ENCODE data around the gene UBFD1. TPM values are rescaled to one million over a fixed set of nuclear protein-coding genes. Genes with fewer than 3 reads are reported as not detected.

The UBFD1 gene
- total and polyA plus RNA-seq, 2 of the 8 experiments (the other 6 are each of a cell fraction or from before 2014, with no cell fraction given) = 66.3 to 106 TPM

DNA sequence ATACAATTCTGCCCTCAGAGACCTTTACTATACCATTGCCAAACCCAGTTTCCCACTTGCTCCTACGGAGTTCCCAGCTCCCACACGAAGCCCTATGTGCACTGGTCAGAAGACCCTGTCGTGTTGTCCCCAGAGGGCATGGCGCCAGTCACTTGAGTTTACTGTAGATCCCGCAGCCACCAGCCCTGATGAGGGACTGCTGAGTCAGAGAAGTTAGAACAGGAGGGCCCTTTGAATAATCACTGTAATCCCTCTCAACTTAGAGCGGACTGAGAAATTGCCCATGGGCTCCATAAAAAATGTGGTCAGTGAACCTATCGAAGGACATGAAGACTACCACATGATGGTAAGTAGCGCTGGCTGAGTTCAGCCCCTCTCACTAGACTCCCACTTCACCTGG, 9.2 kb downstream of the UBFD1 start:
- no peak for FAIRE-seq
- no peak overlapping the region for H2AK5ac ChIP-seq (ENCODE audit: low read depth, low read length)
- POLR2A ChIA-PET (ENCODE audit: partially characterized antibody) = interaction anchor here (1.9 to 6.8 kb wide), 2 partner anchors 8 to 10 kb away, joined by 8 to 38 read pairs; partner anchors contain the start of genes EARS2 and UBFD1

More for the DNA sequence above, 9.2 kb downstream of the UBFD1 start:
- Histone ChIP-seq H3K36me3 (ENCODE audit: control insufficient read depth in 2 of 4, insufficient read depth in 4 of 4, low read length in 3 of 4) (peaks cover 42 to 87% (median 70%) of the 10 kb centered on the region in 4 experiments), H3K4me1 (replicated peaks in 1 of 4; ENCODE audit: control insufficient read depth in 3 of 4, insufficient read depth in 4 of 4, low read length in 3 of 4) (no peaks in the 10 kb centered on the region), H3K27ac (ENCODE audit: low read depth, low read length) (no peak overlapping the region), H3K18ac (ENCODE audit: extremely low read depth, low read length) (no peak overlapping the region), H3K79me1 (ENCODE audit: low read depth, low read length) (no peaks in the 10 kb centered on the region), H2BK120ac (replicated peaks; ENCODE audit: low read depth, low read length) (no peak overlapping the region), H2BK12ac (ENCODE audit: low read depth, low read length) (no peak overlapping the region), H3K14ac (ENCODE audit: insufficient read length) (no peak overlapping the region), H3K23ac (ENCODE audit: insufficient read length) (no peak overlapping the region), H4K8ac (ENCODE audit: extremely low read depth, insufficient read depth, low read length) (no peak overlapping the region), H3K56ac (replicated peaks; ENCODE audit: insufficient read length, low read depth, low read length) (no peak overlapping the region), H2BK15ac (ENCODE audit: low read length) (no peak overlapping the region), H3K79me2 (ENCODE audit: control insufficient read depth in 1 of 2, insufficient read depth in 2 of 2, low read length in 2 of 2) (no peaks in the 10 kb centered on the region), H3K27me3 (replicated peaks in 1 of 4; ENCODE audit: control insufficient read depth in 3 of 4, extremely low read depth in 1 of 4, insufficient read depth in 3 of 4, low read length in 3 of 4) (no peaks in the 10 kb centered on the region), H3K4me2 (ENCODE audit: insufficient read depth in 1 of 2, low read depth in 2 of 2, low read length in 2 of 2) (no peak overlapping the region), H2AFZ (ENCODE audit: low read length) (no peak overlapping the region), H4K20me1 (replicated peaks in 1 of 2; ENCODE audit: control insufficient read depth in 1 of 2, insufficient read depth in 2 of 2, low read length in 2 of 2) (peaks cover 0 to 3% of the 10 kb centered on the region in 2 experiments), H3K4ac (replicated peaks; ENCODE audit: insufficient read length, low read depth, low read length) (no peak overlapping the region), H3K9me3 (ENCODE audit: insufficient read depth in 2 of 2, low read depth in 1 of 2, low read length in 1 of 2) (no peaks in the 10 kb centered on the region), H4K5ac (ENCODE audit: insufficient read length, low read depth, low read length) (no peak overlapping the region), H3K4me3 (ENCODE audit: extremely low read depth in 1 of 4, insufficient read depth in 2 of 4, low read depth in 3 of 4, low read length in 4 of 4) (no peak overlapping the region), H4K91ac (replicated peaks; ENCODE audit: insufficient read length, low read length) (no peak overlapping the region), H2BK20ac (ENCODE audit: low read length) (no peak overlapping the region), H2BK5ac (ENCODE audit: low read depth, low read length) (no peak overlapping the region), H3K23me2 (ENCODE audit: low read depth, low read length) (no peaks in the 10 kb centered on the region), H3K9ac (replicated peaks in 1 of 4; ENCODE audit: extremely low read depth in 1 of 4, low read depth in 3 of 4, low read length in 3 of 4) (no peak overlapping the region)
- CTCF ChIA-PET (ENCODE audit: partially characterized antibody) = no interaction called here
- 97% methylated on average over 8 of the region's 8 CpGs; no CpG with 5 or more reads in 1 of the 2 experiments for WGBS, 2 experiments (ENCODE audit: extremely low coverage in 1 of 2, insufficient coverage in 1 of 2, insufficient read length in 1 of 2, insufficient replicate concordance in 2 of 2, low coverage in 1 of 2, low lambda C conversion rate in 2 of 2, missing lambda C conversion rate in 1 of 2)
- no peak for DNase-seq (ENCODE audit: low read depth in 1 of 2, low spot score in 2 of 2)
- TF ChIP-seq POLR2A (IDR thresholded peaks at IDR 0.05; ENCODE audit: control extremely low read depth in 1 of 2, low read depth in 2 of 2, low read length in 2 of 2) = no peak
- TF ChIP-seq BRCA1 (IDR thresholded peaks at IDR 0.05; ENCODE audit: low read depth, low read length) = no peak
- TF ChIP-seq TBP (IDR thresholded peaks at IDR 0.05; ENCODE audit: low read depth, low read length) = no peak
- TF ChIP-seq CHD2 (IDR thresholded peaks at IDR 0.05; ENCODE audit: low read length) = no peak
- TF ChIP-seq FOSL1 (IDR thresholded peaks at IDR 0.05; ENCODE audit: insufficient read depth, low read depth, low read length) = no peak
- TF ChIP-seq SP4 (IDR thresholded peaks at IDR 0.05; ENCODE audit: low read length) = no peak
- no peak for TF ChIP-seq KDM5A (IDR thresholded peaks at IDR 0.05; ENCODE audit: low read length)
- no peak for TF ChIP-seq RBBP5 (IDR thresholded peaks at IDR 0.05; ENCODE audit: borderline replicate concordance, low read depth, low read length)
- no peak for TF ChIP-seq SIN3A (conservative IDR thresholded peaks at IDR 0.05 in 1 of 2, IDR thresholded peaks at IDR 0.05 in 1 of 2; ENCODE audit: low read depth in 1 of 2, low read length in 2 of 2)
- no peak for TF ChIP-seq TEAD4 (IDR thresholded peaks at IDR 0.05; ENCODE audit: low read depth, low read length)
- no peak for TF ChIP-seq GABPA (IDR thresholded peaks at IDR 0.05; ENCODE audit: borderline replicate concordance, insufficient read depth, low read length)
- no peak for TF ChIP-seq RNF2 (IDR thresholded peaks at IDR 0.05; ENCODE audit: borderline replicate concordance, low read depth, low read length, missing control alignments, poor library complexity, severe bottlenecking)
- no peak for TF ChIP-seq GTF2F1 (IDR thresholded peaks at IDR 0.05; ENCODE audit: borderline replicate concordance, low read depth, low read length)

Data from H1 (cell line).